Heart right ventricle (tissue), 16 donors: ENCODE measurements around the gene IQGAP2. TPM values are rescaled to one million over a fixed set of nuclear protein-coding genes. Genes with fewer than 3 reads are reported as not detected.

Source experiments
- ATAC-seq, 8 donors: fragments of 200-7000 bp; cut with Tn5 transposase; one replicate each; pipeline ENCODE4 v1.9.1; 2020; ENCODE audit warnings: mild to moderate bottlenecking in 8 of 8, moderate library complexity in 8 of 8, moderate number of reproducible peaks in 1 of 8
- DNase-seq, 2 donors: peaks; one replicate each; pipeline ENCODE4 v3.0.0-alpha.2; 2020
- H3K27ac ChIP-seq, 10 donors: fragments of 200-600 bp; sonication (generic) in 2 of 10; one replicate each; pipeline versions ENCODE4 v1.5.0 to v1.8.0; 2020 to 2022; ENCODE audit warnings: mild to moderate bottlenecking in 3 of 10
- H3K27me3 ChIP-seq, 7 donors: fragments of 200-600 bp; one replicate each; pipeline ENCODE4 v1.8.0; 2021 to 2022; ENCODE audit warnings: mild to moderate bottlenecking in 2 of 7
- H3K36me3 ChIP-seq, 9 donors: fragments of 200-600 bp; sonication (generic) in 1 of 9; one replicate each; pipeline versions ENCODE4 v1.5.0 to v1.8.0; 2020 to 2022; ENCODE audit warnings: mild to moderate bottlenecking in 2 of 9
- H3K4me1 ChIP-seq, 9 donors: fragments of 200-600 bp; sonication (generic) in 1 of 9; one replicate each; pipeline versions ENCODE4 v1.5.0 to v1.8.0; 2020 to 2022; ENCODE audit warnings: mild to moderate bottlenecking in 4 of 9
- H3K4me3 ChIP-seq, 10 donors: fragments of 200-600 bp; sonication (generic) in 2 of 10; one replicate each; pipeline versions ENCODE4 v1.5.0 to v1.8.0; 2020 to 2022; ENCODE audit warnings: mild to moderate bottlenecking in 7 of 10, moderate library complexity in 2 of 10
- H3K9me3 ChIP-seq, 11 donors: fragments of 200-600 bp in 10 of 11; sonication (generic) in 2 of 11; one replicate each; pipeline versions ENCODE4 v1.5.0 to v1.8.0; 2013 to 2022; ENCODE audit warnings: mild to moderate bottlenecking in 2 of 11, control low read depth in 1 of 11, moderate library complexity in 1 of 11
- WGBS, 2 donors: extraction: QIAGEN DNeasy Blood & Tissue Kit; methylation state at CpG; one replicate each; pipeline ENCODE4 v1.1.7; 2013; ENCODE audit warnings: inconsistent platforms in 1 of 2; 5-methylcytosine and 5-hydroxymethylcytosine counted together
- intact Hi-C, 10 donors: fragments of 100-400 bp; cut with DNase I; formaldehyde crosslinking; loops; one replicate each; pipeline versions ENCODE4 v1.11.1 to v1.14.2; 2022
- polyA plus RNA-seq, 2 donors: library from polyadenylated mRNA; stranded (reverse); fragments of 200-250 nt; gene quantifications; one replicate each; pipeline ENCODE4 v1.2.3, GENCODE V29; 2013
- total RNA-seq, 10 donors: library from RNA; stranded (reverse); fragmentation: NEBNext Ultra II Directional in 3 of 10; extraction: Animal tissue kit (Norgen Biotek cat#: 25700) in 3 of 10; gene quantifications; one replicate each; pipeline versions ENCODE4 v1.2.1 to v1.2.4, GENCODE V29; 2021 to 2023
- TF ChIP-seq, protein P1 (sequence below), 9 donors: fragments of 200-600 bp; sonication (generic) in 2 of 9; IDR thresholded peaks; one replicate each; pipeline versions ENCODE4 v1.5.0 to v1.8.0; 2021 to 2022; ENCODE audit warnings: antibody characterized with exemption in 9 of 9, mild to moderate bottlenecking in 5 of 9, moderate library complexity in 1 of 9
- donor health status: Arrhythmogenic right ventricular cardiomyopathy.
- donor health status: ischemic (EF 13 %, LVEDD 7.1; RV severe dilation, severe dysfunction).
- donor health status: healthy with polysubstance abuse.
- donor health status: DM: no; HTN: yes; CAD: no.
- donor health status: DM: no; HTN: no; CAD: no.
- donor health status: ischemic (EF 25% LVEDD 6.9; RV normal size, moderate dysfunction).
- donor health status: ischemic (EF 25% LVEDD 5.7; RV mildly dilated, moderate dysfunction).
- donor health status: healthy.
- donor health status: DM: yes; HTN: yes; CAD: no.
- donor health status: Ischemic cardiomyopathy.
- donor health status: ischemic (EF 35%, LVEDD 5.7; RV mildly dilated, moderate dysfunction).
- donor health status: nonischemic (EF 11% LVEDD 7.7; RV severe dilation, severe dysfunction).
- donor health status: DM: yes; HTN: yes; CAD: no.
- donor health status: PGD.
- donor health status: ischemic (EF 29% LVEDD 5.4; RV normal size, mild dysfunction).
- donor health status: nonischemic (EF 23%, LVEDD 6.1; RV moderate dilation, normal function).

The IQGAP2 gene
- total and polyA plus RNA-seq, 12 donors: 2.5 to 22.3 (median 5.0) TPM

DNA sequence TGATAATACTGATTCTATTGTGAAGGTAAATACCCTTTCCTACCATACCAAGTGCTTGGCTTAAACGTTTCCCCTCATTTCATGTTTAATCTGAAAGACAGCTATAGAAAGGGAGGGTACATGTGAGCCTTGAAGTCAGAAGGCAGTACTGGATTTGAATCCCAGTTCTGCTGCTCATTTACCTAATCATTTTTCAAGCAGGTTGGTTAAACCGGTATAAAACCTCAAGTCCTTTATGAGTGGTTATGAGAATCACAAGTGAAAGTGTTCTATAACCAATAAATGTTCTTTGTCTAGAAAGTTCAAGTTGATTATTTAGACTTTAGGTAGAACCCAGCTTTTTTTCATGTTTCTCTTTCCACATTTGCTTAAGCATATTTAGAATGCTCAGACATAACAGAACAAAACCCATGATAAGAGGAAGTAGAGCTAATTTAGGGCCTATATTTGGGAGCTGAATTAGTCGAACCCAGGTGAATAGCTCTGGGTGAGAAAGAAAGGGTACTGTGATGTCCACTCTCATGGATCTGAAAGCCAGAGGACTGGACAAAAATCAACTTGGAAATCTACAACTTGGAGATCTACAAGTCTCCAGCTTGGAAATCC lies 249.8 kb downstream of the IQGAP2 start:
- intact Hi-C loops: no loop called here
- no peak for DNase-seq
- ATAC-seq: no peak
- 83 to 87% methylated on average over 3 of the region's 3 CpGs for WGBS, 2 donors
- TF ChIP-seq, protein P1, sequence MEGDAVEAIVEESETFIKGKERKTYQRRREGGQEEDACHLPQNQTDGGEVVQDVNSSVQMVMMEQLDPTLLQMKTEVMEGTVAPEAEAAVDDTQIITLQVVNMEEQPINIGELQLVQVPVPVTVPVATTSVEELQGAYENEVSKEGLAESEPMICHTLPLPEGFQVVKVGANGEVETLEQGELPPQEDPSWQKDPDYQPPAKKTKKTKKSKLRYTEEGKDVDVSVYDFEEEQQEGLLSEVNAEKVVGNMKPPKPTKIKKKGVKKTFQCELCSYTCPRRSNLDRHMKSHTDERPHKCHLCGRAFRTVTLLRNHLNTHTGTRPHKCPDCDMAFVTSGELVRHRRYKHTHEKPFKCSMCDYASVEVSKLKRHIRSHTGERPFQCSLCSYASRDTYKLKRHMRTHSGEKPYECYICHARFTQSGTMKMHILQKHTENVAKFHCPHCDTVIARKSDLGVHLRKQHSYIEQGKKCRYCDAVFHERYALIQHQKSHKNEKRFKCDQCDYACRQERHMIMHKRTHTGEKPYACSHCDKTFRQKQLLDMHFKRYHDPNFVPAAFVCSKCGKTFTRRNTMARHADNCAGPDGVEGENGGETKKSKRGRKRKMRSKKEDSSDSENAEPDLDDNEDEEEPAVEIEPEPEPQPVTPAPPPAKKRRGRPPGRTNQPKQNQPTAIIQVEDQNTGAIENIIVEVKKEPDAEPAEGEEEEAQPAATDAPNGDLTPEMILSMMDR (IDR thresholded peaks at IDR 0.05): no peak
- no peak overlapping the region for H3K27ac ChIP-seq
- peaks cover 0 to 23% (median 17%) of the 10 kb centered on the region in 11 donors for H3K9me3 ChIP-seq
- peaks cover 0 to 5% (median 0%) of the 10 kb centered on the region in 9 donors for H3K4me1 ChIP-seq
- peaks cover 0 to 43% (median 0%) of the 10 kb centered on the region in 9 donors for H3K36me3 ChIP-seq
- H3K27me3 ChIP-seq: no peaks in the 10 kb centered on the region
- no peak overlapping the region for H3K4me3 ChIP-seq

DNA sequence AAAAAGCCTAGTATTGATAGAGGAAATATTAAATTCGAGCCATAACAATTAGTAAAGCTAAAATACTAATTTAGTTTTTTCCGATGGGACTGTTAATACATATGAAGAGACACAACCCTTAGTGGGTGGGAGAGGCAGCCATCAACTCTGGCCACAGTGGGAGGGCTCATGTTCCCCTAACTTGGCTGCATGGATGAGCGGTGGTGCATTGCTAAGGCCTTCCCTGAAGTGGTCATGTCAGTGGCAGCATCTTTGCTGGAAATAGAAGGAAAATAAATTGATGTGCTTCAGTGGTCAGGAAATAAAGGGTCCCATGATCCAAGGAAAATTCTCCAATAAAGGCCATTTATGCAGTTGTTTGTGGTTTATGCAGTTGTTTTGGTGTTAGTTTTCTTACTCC lies 254.0 kb downstream of the IQGAP2 start:
- intact Hi-C loops: no loop called here
- H3K27ac ChIP-seq: peak overlapping the region in 3 of 10 donors; percentile 41 to 69 (median 51)
- WGBS, 2 donors: 93 to 97% methylated on average over 3 of the region's 3 CpGs

DNA sequence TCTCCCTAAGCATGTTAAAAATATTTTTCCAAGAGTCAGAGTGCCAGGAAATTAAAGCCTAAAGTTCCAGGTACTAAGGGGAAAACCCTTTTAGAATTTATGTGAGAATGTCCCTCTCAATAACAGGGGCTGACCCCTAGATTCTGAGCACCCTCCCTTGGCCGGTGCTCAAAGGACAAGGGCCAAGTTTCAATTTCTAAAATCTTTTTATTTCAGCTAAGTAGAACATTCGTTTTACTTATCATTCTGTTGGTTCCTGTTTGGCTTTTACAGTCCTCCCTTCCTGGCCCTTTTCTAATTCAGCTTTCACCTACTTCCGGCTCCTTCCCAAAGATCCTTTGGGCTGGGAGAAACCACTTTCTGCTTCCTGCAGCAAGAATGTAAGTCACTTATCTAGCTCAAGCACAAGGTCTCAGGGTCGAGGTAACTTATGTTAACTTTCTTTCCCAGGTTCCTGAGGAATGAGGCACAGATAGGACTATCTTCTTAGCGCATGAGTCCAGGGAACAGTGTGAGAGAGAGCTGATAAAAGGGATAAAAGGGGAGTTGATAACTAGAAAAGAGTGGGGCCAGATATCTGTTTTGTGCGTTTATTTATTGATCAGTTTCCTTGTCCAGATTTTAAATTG lies 254.7 kb downstream of the IQGAP2 start:
- DNase-seq: no peak
- no peak for ATAC-seq
- no peaks in the 10 kb centered on the region for H3K27me3 ChIP-seq

More for the DNA sequence above, 254.0 kb downstream of the IQGAP2 start:
- DNase-seq (no peak), ATAC-seq (no peak)
- Histone ChIP-seq H3K4me1 (peaks cover 0 to 28% (median 0%) of the 10 kb centered on the region in 9 donors), H3K27me3 (no peaks in the 10 kb centered on the region), H3K4me3 (no peak overlapping the region), H3K9me3 (no peaks in the 10 kb centered on the region), H3K36me3 (peaks cover 0 to 61% (median 0%) of the 10 kb centered on the region in 9 donors)
- TF ChIP-seq, protein P1 (IDR thresholded peaks at IDR 0.05): no peak

DNA sequence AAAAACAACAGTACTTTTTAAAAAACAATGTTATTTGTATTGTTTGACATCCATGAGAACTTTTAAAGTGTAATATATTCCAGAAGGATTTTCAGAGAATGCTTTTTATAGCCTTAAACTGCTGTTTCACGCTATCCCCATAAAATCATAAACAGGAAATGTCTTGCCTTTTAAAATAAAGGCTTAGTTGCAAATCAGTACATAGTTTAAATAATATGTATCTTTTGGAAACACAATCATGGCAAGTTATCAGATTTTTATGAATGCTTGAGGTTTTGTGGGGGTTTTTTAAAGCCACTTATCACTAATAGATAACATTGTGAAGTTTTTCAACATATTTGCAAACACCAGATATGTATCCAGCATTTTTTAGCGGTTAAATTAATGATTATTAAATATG lies 257.3 kb downstream of the IQGAP2 start:
- DNase-seq (no peak), ATAC-seq (no peak)
- intact Hi-C loops: no loop called here
- no peak overlapping the region for H3K4me3 ChIP-seq
- no peaks in the 10 kb centered on the region for H3K27me3 ChIP-seq
- 51 to 58% methylated on average over 2 of the region's 2 CpGs for WGBS, 2 donors
- H3K4me1 ChIP-seq: peaks cover 0 to 28% (median 0%) of the 10 kb centered on the region in 9 donors
- peaks cover 0 to 69% (median 0%) of the 10 kb centered on the region in 9 donors for H3K36me3 ChIP-seq
- TF ChIP-seq, protein P1 (IDR thresholded peaks at IDR 0.05): no peak
- H3K9me3 ChIP-seq: no peaks in the 10 kb centered on the region
- peak overlapping the region in 1 of 10 donors; percentile 16 for H3K27ac ChIP-seq

More for the DNA sequence above, 254.7 kb downstream of the IQGAP2 start:
- no peaks in the 10 kb centered on the region for H3K9me3 ChIP-seq
- peak overlapping the region in 4 of 10 donors; percentile 39 to 69 (median 46) for H3K27ac ChIP-seq
- TF ChIP-seq, protein P1 (IDR thresholded peaks at IDR 0.05): no peak
- H3K4me1 ChIP-seq: peaks cover 0 to 28% (median 0%) of the 10 kb centered on the region in 9 donors
- intact Hi-C loops: no loop called here
- H3K4me3 ChIP-seq: no peak overlapping the region
- WGBS, 2 donors: 33 to 37% methylated on average over 6 of the region's 6 CpGs
- peaks cover 0 to 68% (median 0%) of the 10 kb centered on the region in 9 donors for H3K36me3 ChIP-seq
